GM18505 (cell line): Measurements from ENCODE around the gene PLLP.
"Not testable (repeated sequence)": the region's sequence is repeated elsewhere in the genome, so short reads cannot be mapped to it uniquely, and the experiment has no call there.

Experiments used
- ATAC-seq: cut with Tn5 transposase; IDR thresholded peaks from one replicate; pipeline ENCODE4 v1.9.1; 2021; ENCODE audit not compliant: unreplicated experiment
- POLR2A ChIP-seq: IDR thresholded peaks from 4 replicates; pipeline ENCODE4 v1.6.1; 2011; ENCODE audit warnings: borderline replicate concordance; ENCODE audit not compliant: insufficient read depth, insufficient read length; ENCODE audit errors: extremely low read depth

The PLLP gene

GRCh38 chr16:57289391-57290257 lies 5.2 kb upstream of the PLLP start:
- no peak for TF ChIP-seq POLR2A
- no peak for ATAC-seq

DNA sequence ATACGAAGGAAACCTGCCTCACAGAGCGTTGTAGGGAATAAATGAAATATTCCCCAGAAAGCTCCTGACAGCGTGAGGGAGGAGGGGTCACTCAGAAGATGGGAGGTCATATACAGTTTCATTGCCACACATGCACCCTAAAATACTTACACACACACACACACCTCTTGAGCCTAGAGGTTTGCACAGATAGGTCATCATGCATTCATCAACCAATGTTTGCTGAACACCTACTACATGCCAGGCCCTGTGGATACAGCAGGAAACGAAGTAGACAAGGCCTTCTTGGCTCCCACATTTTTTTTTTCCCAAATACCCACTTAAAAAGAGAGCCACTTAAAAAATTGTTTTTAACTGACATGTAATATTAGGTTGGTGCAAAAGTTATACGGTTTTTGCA lies 907 bp upstream of the PLLP start:
- no peak for ATAC-seq
- TF ChIP-seq POLR2A: no peak

DNA sequence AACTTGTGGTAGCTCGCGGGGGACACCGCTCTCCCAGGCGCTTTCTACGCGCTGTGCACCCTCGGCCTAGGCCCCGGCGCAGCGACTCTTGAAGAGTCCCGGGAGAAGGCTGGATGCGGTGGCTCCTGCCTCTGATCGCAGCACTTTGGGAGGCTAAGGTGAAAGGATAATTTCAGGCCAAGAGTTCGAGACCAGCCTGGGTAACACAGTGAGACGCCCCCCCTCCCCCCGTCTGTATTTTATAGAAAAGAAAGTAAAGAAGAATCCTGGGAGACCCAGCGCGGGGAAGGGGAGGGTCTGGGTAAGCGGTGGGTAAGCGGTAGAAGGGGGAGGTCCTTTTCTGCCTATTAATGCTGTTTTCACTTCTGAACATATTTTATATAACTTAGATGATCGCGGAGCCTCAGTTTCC lies 486 bp upstream of the PLLP start:
- no peak for TF ChIP-seq POLR2A
- ATAC-seq: no peak

DNA sequence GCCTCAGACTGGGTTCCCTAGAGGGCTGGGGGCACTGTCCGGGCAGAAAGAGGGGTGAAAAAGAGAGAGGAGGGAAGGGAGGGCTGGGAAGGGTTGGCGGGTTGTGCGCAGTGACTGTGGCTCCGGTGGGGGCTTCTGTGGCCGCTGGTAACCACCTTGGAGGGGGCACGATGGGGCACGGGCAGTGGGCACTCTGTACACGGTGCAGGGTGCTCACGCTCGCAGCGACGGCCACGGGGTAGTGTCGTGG lies 588 bp downstream of the PLLP start:
- no peak for TF ChIP-seq POLR2A
- no peak for ATAC-seq

DNA sequence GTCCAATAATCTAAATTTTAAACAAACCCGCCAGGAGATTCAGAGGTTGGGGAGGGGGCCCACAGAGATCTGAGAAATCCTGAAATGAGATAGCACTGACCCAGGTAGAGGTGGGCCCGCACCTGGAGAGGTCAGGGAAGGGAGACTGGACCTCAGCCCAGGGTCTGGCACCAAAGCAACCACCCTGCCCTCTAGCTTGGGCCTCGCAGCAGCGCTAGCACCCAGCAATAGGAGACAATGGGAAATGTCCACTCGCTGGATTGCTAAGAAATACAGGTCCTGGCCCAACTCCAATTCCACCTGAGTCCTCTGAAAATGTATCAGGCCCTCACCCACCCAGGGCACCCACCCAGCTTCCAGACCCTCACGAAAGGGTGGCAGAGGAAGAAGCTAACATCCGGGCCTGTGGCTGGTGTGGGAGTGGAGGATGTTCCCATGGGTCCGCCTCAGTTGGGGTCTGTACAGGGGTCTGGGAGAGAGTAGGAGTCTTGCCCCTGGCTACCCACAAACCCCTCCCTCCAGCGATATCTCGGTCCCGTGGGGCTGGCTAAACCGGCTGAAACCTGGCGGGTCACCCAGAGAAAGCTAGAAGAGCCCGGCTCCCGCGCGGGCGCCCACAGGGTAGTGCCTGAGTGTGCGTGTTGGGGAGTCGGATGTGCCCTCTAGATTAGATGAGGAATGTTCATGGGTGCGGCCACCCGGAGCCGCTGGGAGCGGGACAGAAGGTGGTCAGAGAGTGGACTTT lies 1.1 kb downstream of the PLLP start:
- no peak for TF ChIP-seq POLR2A
- no peak for ATAC-seq

- TF ChIP-seq POLR2A: no peak
These were observed 1.8 kb downstream of the PLLP start for GRCh38 chr16:57282510-57283213.

DNA sequence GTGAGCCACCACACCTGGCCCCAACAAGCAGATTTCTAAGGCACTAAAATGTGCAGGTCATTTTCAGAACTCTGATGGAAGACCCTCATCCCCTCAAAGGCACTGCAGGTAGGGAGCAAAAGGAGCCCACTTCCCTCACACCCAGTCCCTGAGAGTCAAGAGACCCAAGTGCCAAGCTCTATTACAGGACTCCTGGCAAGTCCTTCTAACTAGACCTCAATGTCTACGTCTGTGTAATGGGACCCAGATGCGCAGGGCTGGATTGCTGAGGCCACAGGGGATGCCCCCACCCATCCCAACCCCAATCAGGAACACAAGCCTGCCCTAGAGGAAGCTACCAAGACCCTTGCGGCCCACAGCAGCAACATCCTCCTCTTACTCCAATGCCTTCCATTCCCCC lies 2.7 kb downstream of the PLLP start:
- ATAC-seq: no peak

More at GRCh38 chr16:57282510-57283213, 1.8 kb downstream of the PLLP start:
- no peak for ATAC-seq

DNA sequence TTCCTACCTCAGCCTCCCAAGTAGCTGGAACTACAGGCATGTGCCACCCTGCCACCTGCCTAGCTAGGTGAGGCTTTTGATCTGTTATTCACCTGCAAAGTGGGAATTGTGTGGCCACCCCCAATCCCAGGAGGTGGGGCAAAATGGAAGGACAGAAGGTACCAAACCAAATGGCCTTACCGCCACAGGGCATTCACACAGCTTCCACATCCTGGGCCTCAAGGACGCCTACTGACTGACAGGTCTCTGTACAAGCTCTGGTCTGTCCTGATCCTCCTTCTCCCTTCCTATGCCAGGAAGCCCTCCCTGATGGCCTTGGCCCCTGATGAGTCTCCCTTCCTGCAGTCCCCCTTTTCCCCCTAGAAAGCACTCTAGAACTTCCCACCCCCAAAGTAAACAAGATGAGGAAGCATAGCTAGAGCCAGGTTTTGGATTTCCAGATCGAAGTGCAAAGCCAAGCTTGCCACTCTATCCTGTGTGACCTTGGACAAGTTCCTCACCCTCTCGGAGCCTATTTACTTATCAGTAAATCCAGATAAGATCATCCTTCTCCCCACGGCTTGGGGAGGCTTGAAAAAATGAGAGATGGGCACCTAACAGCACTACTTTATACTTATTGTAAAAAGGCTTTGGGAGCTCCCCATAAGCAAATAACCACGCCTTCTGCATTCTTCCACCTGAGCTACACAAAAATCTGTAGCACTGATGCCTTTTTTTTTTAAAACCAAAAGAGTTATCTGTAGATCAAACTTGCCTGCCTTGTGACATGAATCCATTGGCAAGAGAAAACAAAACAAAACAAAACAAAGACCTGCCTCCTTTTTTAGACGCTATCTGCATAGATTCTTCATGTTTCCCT lies 4.5 kb downstream of the PLLP start:
- no peak for TF ChIP-seq POLR2A
- ATAC-seq: no peak

More for the DNA sequence above, 2.7 kb downstream of the PLLP start:
- TF ChIP-seq POLR2A: no peak

GRCh38 chr16:57278494-57278893 lies 6.0 kb downstream of the PLLP start:
- ATAC-seq: no peak
- TF ChIP-seq POLR2A: no peak

DNA sequence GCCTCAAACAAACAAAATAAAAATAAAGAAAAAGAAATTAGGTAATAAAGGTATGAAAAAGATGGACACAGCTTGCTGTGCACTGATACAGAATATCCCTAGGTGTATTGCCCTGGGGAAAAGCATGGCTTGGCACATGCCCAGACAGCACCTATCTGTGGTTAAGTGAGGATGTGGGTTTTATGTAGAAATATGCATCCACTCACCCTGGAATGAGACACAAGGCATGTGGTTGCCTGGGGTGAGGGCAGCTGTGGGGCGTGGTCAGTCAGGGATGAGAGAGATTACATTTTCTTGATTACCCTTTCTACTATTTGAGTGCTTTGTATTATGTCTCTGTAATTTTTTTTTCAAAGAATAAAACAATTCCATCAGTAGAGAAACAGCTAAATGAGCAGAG lies 6.9 kb downstream of the PLLP start:
- no peak for ATAC-seq

GRCh38 chr16:57276596-57276995 lies 7.9 kb downstream of the PLLP start:
- no peak for TF ChIP-seq POLR2A
- no peak for ATAC-seq

More for the DNA sequence above, 6.9 kb downstream of the PLLP start:
- no peak for TF ChIP-seq POLR2A

- not testable (repeated sequence) for ATAC-seq
These were observed 8.5 kb downstream of the PLLP start for GRCh38 chr16:57275946-57276345.

GRCh38 chr16:57273826-57274225 lies 10.6 kb downstream of the PLLP start:
- TF ChIP-seq POLR2A: no peak
- ATAC-seq: no peak
